GM18868 (cell line): ENCODE results near the gene NUPR1.
"Not testable (repeated sequence)": the region's sequence is repeated elsewhere in the genome, so short reads cannot be mapped to it uniquely, and the experiment has no call there.

Experiments used
- ATAC-seq: cut with Tn5 transposase; IDR thresholded peaks from one replicate; pipeline ENCODE4 v1.9.1; 2021; ENCODE audit warnings: mild to moderate bottlenecking, moderate library complexity; ENCODE audit not compliant: unreplicated experiment

NUPR1 gene

GRCh38 chr16:28527985-28528384 is 10.8 kb downstream of the NUPR1 start:
- ATAC-seq: no peak

- ATAC-seq: not testable (repeated sequence)
Observed at GRCh38 chr16:28527100-28527785, 11.5 kb downstream of the NUPR1 start.

GRCh38 chr16:28526201-28527099 is 12.3 kb downstream of the NUPR1 start:
- ATAC-seq: no peak

- no peak for ATAC-seq
Observed at GRCh38 chr16:28524681-28525171, 14.0 kb downstream of the NUPR1 start.

- no peak for ATAC-seq
Observed at GRCh38 chr16:28522792-28523191, 16.0 kb downstream of the NUPR1 start.

- ATAC-seq: no peak
Observed at GRCh38 chr16:28521436-28521835, 17.3 kb downstream of the NUPR1 start.

- ATAC-seq: no peak
Observed at GRCh38 chr16:28520672-28521071, 18.1 kb downstream of the NUPR1 start.

- no peak for ATAC-seq
Observed at GRCh38 chr16:28514246-28514645, 24.5 kb downstream of the NUPR1 start.

- ATAC-seq: no peak
Observed at GRCh38 chr16:28513484-28514181, 25.1 kb downstream of the NUPR1 start.

- ATAC-seq: no peak
Observed at GRCh38 chr16:28511801-28512789, 26.7 kb downstream of the NUPR1 start.

GRCh38 chr16:28511031-28511430 is 27.7 kb downstream of the NUPR1 start:
- ATAC-seq: no peak

- ATAC-seq: no peak
Observed at GRCh38 chr16:28505489-28506137, 33.2 kb downstream of the NUPR1 start.

- no peak for ATAC-seq
Observed at GRCh38 chr16:28504707-28505404, 33.9 kb downstream of the NUPR1 start.

GRCh38 chr16:28503470-28504259 is 35.1 kb downstream of the NUPR1 start:
- no peak for ATAC-seq

- ATAC-seq: no peak
Observed at GRCh38 chr16:28502290-28502689, 36.5 kb downstream of the NUPR1 start.

- no peak for ATAC-seq
Observed at GRCh38 chr16:28501258-28502232, 37.2 kb downstream of the NUPR1 start.
